Activated CD8-positive, alpha-beta memory T cell treated with anti-CD3 and anti-CD28 coated beads, Interleukin-2, amount 50 U/mL, for 24 hours (primary cell): Measurements from ENCODE around the gene SLC9A3.
"Not testable (repeated sequence)": the region's sequence is repeated elsewhere in the genome, so short reads cannot be mapped to it uniquely, and the experiment has no call there.

Experiments used
- DNase-seq: peaks from one replicate; pipeline ENCODE4 v3.0.0-alpha.2; 2020; ENCODE audit errors: extremely low read depth

The SLC9A3 gene

GRCh38 chr5:490116-491106, 33.8 kb downstream of the SLC9A3 start:
- no peak for DNase-seq

- DNase-seq, result no peak
Observed at GRCh38 chr5:489689-490080, 34.6 kb downstream of the SLC9A3 start.

- no peak for DNase-seq
Observed at GRCh38 chr5:488744-489688, 35.2 kb downstream of the SLC9A3 start.

- no peak for DNase-seq
Observed at GRCh38 chr5:488241-488640, 36.0 kb downstream of the SLC9A3 start.

- not testable (repeated sequence) for DNase-seq
Observed at GRCh38 chr5:486597-486996, 37.7 kb downstream of the SLC9A3 start.

GRCh38 chr5:485946-486491, 38.2 kb downstream of the SLC9A3 start:
- no peak for DNase-seq

GRCh38 chr5:485113-485945, 38.9 kb downstream of the SLC9A3 start:
- DNase-seq, result no peak

- DNase-seq, result no peak
Observed at GRCh38 chr5:484556-484955, 39.7 kb downstream of the SLC9A3 start.

GRCh38 chr5:483434-484140, 40.7 kb downstream of the SLC9A3 start:
- no peak for DNase-seq

- no peak for DNase-seq
Observed at GRCh38 chr5:483011-483410, 41.2 kb downstream of the SLC9A3 start.

- no peak for DNase-seq
Observed at GRCh38 chr5:482506-482905, 41.7 kb downstream of the SLC9A3 start.

- DNase-seq, result no peak
Observed at GRCh38 chr5:482021-482420, 42.2 kb downstream of the SLC9A3 start.

- no peak for DNase-seq
Observed at GRCh38 chr5:481347-481746, 42.9 kb downstream of the SLC9A3 start.

- no peak for DNase-seq
Observed at GRCh38 chr5:479566-480319, 44.5 kb downstream of the SLC9A3 start.

- no peak for DNase-seq
Observed at GRCh38 chr5:478982-479535, 45.2 kb downstream of the SLC9A3 start.

GRCh38 chr5:478369-478981, 45.8 kb downstream of the SLC9A3 start:
- DNase-seq, result no peak

- DNase-seq, result no peak
Observed at GRCh38 chr5:477871-478270, 46.4 kb downstream of the SLC9A3 start.

- no peak for DNase-seq
Observed at GRCh38 chr5:477247-477646, 47.0 kb downstream of the SLC9A3 start.

GRCh38 chr5:476814-477175, 47.5 kb downstream of the SLC9A3 start:
- no peak for DNase-seq
